CD4-positive, alpha-beta T cell treated with Interleukin-4 for 1 hour (primary cell): ENCODE measurements around the gene NDFIP2.
"Not testable (repeated sequence)": the region's sequence is repeated elsewhere in the genome, so short reads cannot be mapped to it uniquely, and the experiment has no call there.

Experiments
- DNase-seq, 2 donors: peaks; one replicate each; pipeline ENCODE4 v3.0.0-alpha.2; 2020 to 2022

The NDFIP2 gene

GRCh38 chr13:79538757-79539156 is 57.8 kb downstream of the NDFIP2 start:
- no peak for DNase-seq

GRCh38 chr13:79540504-79540903 is 59.5 kb downstream of the NDFIP2 start:
- DNase-seq = no peak

GRCh38 chr13:79541426-79542049 is 60.6 kb downstream of the NDFIP2 start:
- peak in 1 of 2 donors; percentile 78 for DNase-seq

- DNase-seq = no peak
Observed at GRCh38 chr13:79543883-79544282, 62.9 kb downstream of the NDFIP2 start.

GRCh38 chr13:79547211-79548195 is 66.5 kb downstream of the NDFIP2 start:
- no peak for DNase-seq

- DNase-seq = no peak
Observed at GRCh38 chr13:79548902-79549301, 67.9 kb downstream of the NDFIP2 start.

- DNase-seq = no peak
Observed at GRCh38 chr13:79549355-79550106, 68.6 kb downstream of the NDFIP2 start.

GRCh38 chr13:79557666-79558065 is 76.7 kb downstream of the NDFIP2 start:
- no peak for DNase-seq

- no peak for DNase-seq
Observed at GRCh38 chr13:79560954-79561353, 80.0 kb downstream of the NDFIP2 start.

- DNase-seq = no peak
Observed at GRCh38 chr13:79562557-79562956, 81.6 kb downstream of the NDFIP2 start.

GRCh38 chr13:79566118-79566517 is 85.2 kb downstream of the NDFIP2 start:
- no peak for DNase-seq

GRCh38 chr13:79571147-79571546 is 90.2 kb downstream of the NDFIP2 start:
- DNase-seq = no peak

- not testable (repeated sequence) for DNase-seq
Observed at GRCh38 chr13:79573892-79574291, 92.9 kb downstream of the NDFIP2 start.

- DNase-seq = no peak
Observed at GRCh38 chr13:79581870-79582315, 100.9 kb downstream of the NDFIP2 start.

GRCh38 chr13:79582896-79583295 is 101.9 kb downstream of the NDFIP2 start:
- DNase-seq = no peak

GRCh38 chr13:79585033-79585432 is 104.1 kb downstream of the NDFIP2 start:
- DNase-seq = no peak

GRCh38 chr13:79589603-79590393 is 108.8 kb downstream of the NDFIP2 start:
- DNase-seq = no peak

- DNase-seq = no peak
Observed at GRCh38 chr13:79590394-79590676, 109.4 kb downstream of the NDFIP2 start.

- DNase-seq = no peak
Observed at GRCh38 chr13:79591493-79591892, 110.5 kb downstream of the NDFIP2 start.

GRCh38 chr13:79593121-79593520 is 112.2 kb downstream of the NDFIP2 start:
- no peak for DNase-seq

GRCh38 chr13:79593641-79594275 is 112.8 kb downstream of the NDFIP2 start:
- no peak for DNase-seq

- DNase-seq = not testable (repeated sequence)
Observed at GRCh38 chr13:79600146-79600545, 119.2 kb downstream of the NDFIP2 start.
